Subcutaneous adipose tissue (tissue), 4 donors: ENCODE data around the gene SDF2L1. TPM values are rescaled to one million over a fixed set of nuclear protein-coding genes. Genes with fewer than 3 reads are reported as not detected.

ENCODE experiments used
- total RNA-seq, 4 donors: library from RNA; depleted of rRNA; stranded (reverse); fragments of >200 nt; gene quantifications; one replicate each; pipeline ENCODE4 v1.1.0, GENCODE V29; 2016
- TF ChIP-seq, protein P1 (sequence below): fragments of 450-650 bp; IDR thresholded peaks from one replicate; pipeline ENCODE4 v1.5.1; 2016; ENCODE audit warnings: low read depth, mild to moderate bottlenecking, control low read depth, antibody characterized with exemption, moderate library complexity

Gene SDF2L1
- total RNA-seq, 4 donors from 2014 or later: 11.7 to 25.8 (median 18.5) TPM

DNA sequence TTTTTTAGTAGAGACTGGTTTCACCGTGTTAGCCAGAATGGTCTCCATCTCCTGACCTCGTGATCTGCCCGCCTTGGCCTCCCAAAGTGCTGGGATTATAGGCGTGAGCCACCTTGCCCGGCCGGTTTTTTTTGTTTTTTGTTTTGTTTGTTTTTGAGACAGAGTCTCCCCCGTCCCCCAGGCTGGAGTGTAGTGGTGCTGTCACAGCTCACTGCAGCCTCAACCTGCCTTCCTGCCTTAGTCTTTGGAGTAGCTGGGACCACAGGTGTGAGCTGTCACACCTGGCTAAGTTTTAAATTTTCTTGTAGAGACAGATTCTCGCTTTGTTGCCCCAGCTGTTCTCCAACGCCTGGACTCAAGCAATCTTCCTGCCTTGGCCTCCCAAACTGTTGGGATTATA is 26.9 kb downstream of the SDF2L1 start:
- TF ChIP-seq, protein P1, sequence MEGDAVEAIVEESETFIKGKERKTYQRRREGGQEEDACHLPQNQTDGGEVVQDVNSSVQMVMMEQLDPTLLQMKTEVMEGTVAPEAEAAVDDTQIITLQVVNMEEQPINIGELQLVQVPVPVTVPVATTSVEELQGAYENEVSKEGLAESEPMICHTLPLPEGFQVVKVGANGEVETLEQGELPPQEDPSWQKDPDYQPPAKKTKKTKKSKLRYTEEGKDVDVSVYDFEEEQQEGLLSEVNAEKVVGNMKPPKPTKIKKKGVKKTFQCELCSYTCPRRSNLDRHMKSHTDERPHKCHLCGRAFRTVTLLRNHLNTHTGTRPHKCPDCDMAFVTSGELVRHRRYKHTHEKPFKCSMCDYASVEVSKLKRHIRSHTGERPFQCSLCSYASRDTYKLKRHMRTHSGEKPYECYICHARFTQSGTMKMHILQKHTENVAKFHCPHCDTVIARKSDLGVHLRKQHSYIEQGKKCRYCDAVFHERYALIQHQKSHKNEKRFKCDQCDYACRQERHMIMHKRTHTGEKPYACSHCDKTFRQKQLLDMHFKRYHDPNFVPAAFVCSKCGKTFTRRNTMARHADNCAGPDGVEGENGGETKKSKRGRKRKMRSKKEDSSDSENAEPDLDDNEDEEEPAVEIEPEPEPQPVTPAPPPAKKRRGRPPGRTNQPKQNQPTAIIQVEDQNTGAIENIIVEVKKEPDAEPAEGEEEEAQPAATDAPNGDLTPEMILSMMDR: no peak

DNA sequence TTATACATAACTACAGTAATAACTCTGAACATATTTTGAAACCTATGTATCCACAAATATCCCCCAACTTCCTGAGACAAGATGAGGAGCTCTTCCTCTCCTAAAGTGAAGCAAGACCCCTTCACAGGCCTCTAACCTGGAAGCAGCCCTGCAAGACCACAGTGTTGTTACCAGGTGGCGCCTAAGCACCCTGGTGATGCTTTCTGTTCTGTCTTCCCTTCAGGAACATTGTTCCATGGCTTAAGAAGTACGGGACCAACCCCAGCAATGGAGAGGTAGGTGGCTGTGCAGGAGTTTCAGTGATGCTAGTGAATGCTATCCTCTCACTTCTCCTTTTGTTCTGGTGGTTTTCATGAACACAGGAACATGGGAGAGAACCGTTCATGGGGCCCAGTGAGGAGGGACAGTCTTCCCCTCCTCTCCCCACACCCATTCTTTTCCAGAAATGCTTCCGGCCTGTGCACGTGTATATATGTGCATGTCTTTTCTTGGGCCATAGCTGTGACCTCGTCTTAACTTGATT is 30.1 kb downstream of the SDF2L1 start:
- TF ChIP-seq, protein P1: no peak

DNA sequence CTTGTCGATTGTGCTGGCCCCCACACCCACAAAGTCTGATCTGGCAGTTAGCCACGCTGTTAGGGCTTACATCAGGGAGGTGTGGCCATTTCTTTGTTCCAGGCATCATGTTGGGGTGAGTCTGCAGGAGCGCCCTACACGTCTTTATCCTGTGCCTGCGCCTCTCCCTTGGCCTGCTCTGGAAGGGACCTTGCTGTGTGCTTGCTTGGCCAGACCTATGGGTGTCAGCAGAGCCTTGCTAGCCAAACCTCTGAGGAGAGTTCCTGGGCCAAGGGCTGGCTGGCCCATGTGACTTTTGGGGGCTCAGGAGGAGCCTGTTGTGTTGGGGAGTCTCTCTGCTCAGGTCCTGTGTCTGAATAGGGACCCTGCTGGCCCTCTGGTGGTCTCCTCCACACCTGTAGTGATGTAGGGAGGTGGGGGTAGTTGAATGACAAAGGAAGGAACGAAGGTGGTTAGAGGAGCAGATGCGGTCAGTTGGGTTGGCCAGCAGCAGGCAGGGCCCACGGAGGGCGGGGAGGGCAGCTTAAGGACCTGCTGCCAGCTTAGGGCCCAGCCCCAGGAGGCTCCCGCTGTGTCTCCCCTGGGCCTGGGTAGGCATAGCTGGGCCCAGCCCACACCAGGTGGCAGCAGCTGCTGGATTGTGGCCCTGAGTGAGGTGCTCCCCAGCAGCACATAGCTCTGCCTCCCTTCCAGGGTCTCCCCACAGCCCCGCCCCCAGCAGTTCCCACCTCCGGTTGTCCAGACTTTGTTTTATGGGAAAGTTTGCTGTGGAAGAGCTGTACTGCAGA is 31.6 kb downstream of the SDF2L1 start:
- TF ChIP-seq, protein P1: no peak

DNA sequence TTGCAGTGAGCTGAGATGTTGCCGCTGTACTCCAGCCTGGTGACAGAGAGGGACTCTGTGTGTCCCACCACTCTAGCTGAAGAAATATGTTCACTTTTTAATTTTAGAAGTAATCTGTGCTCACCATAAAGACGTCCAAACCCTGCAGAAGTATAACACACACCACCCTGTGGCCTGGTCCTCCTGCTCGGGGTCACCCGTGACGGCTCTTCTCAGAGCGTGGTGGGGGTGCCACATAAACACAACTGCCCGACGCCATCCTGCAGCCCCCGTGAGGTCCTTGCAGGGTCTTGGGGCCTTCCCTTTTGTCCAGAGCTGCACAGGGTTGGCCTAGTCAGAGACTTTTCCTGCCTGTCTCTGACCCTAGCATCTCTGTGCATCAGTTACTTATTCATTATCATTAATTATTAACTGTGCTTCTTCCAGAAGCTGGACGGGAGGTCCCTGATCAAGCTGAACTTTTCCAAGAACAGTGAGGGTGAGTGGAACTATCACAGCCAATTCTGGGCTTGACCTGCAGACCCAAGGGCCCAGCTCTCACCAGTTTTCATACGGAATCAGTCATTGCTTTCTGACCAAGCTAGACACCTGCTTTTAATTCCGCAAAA is 32.6 kb downstream of the SDF2L1 start:
- TF ChIP-seq, protein P1: no peak

DNA sequence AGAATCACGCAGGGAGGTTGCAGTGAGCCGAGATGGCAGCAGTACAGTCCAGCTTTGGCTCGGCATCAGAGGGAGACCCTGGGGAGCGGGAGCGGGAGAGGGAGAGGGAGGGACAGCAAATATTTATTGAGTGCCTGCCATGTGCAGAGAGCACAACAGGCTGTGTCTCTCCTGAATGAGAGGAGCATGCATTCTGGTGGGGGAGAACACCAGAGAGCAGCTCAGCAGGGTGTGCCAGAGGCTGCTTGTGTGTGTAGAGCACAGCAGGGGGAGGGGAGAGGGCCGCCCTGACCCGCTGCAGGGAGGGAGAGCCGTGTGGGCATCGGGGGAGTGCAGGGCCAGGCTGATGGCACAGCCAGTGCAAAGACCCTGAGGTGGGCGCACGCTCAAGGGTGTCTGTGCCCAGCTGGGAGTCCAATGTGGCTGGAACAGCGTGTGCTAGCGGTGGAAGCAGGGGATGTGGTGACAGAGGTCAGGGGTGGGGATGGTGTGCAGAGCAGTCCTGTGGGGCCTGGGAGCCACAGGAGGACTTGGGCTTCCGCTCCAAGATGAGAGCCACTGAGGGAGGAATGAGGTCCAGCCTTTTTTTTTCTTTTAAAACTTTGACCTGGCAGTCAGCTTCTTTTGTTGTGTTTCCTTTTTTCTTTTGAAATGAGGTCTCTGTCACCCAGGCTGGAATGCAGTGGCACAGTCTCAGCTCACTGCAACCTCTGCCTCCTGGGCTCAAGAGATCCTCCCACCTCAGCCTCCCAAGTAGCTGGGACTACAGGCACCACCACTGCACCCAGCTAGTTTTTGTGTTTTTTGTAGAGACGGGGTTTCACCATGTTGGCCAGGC is 35.7 kb downstream of the SDF2L1 start:
- TF ChIP-seq, protein P1: no peak

DNA sequence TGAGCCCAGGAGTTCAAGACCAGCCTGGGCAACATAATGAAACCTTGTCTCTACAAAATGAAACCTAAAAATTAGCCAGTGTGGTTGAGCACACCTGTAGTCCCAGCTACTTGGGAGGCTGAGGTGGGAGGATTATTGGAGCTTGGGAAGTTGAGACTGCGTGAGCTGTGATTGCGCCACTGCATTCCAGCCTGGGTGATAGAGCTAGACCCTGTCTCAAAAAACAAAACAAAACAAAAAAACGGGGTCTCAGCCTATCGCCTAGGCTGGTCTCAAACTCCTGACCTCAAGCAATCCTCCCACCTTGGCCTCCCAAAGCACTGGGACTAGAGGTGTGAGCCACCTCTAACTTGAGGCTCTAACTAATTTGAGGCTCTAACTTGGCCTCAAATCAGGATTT is 37.3 kb downstream of the SDF2L1 start:
- TF ChIP-seq, protein P1: no peak
